GM23248 (cell line): ENCODE measurements around the gene CHMP3.

Experiments used
- EZH2 ChIP-seq: fragments of 200-600 bp; sonication (generic); IDR thresholded peaks from 2 replicates; pipeline ENCODE4 v1.6.1; 2018; ENCODE audit warnings: antibody characterized with exemption, mild to moderate bottlenecking; ENCODE audit not compliant: insufficient read depth, poor library complexity, severe bottlenecking
- EZH2phosphoT487 ChIP-seq: fragments of 200-600 bp; sonication (generic); IDR thresholded peaks from 2 replicates; pipeline ENCODE4 v1.6.1; 2018; ENCODE audit warnings: antibody characterized with exemption, moderate library complexity, mild to moderate bottlenecking, low read depth; ENCODE audit not compliant: insufficient read depth

- no peak for TF ChIP-seq EZH2
- TF ChIP-seq EZH2phosphoT487, result no peak
Measured at GRCh38 chr2:86523491-86523890, 39.8 kb downstream of the CHMP3 start.
